Measurements from ENCODE around the gene ANKRD28.

Gene ANKRD28

GRCh38 chr3:15804553-15805095 is 6.8 kb upstream of the ANKRD28 start:
- no peak for DNase-seq (ENCODE audit: low read depth)
- in situ Hi-C loops (cut with HindIII; ENCODE audit: low sequenced_read_pairs) = no loop called here
- TF ChIP-seq CTCF (IDR thresholded peaks at IDR 0.05; ENCODE audit: low read depth, low read length, missing control alignments) = no peak
- H3K4me3 ChIP-seq (ENCODE audit: low read depth, low read length) = no peak overlapping the region

GRCh38 chr3:15803921-15804320 is 6.1 kb upstream of the ANKRD28 start:
- no peak for DNase-seq (ENCODE audit: low read depth)
- in situ Hi-C loops (cut with HindIII; ENCODE audit: low sequenced_read_pairs) = no loop called here
- H3K4me3 ChIP-seq (ENCODE audit: low read depth, low read length) = no peak overlapping the region
- TF ChIP-seq CTCF (IDR thresholded peaks at IDR 0.05; ENCODE audit: low read depth, low read length, missing control alignments) = no peak

- no peak overlapping the region for H3K4me3 ChIP-seq (ENCODE audit: low read depth, low read length)
- no peak for DNase-seq (ENCODE audit: low read depth)
- TF ChIP-seq CTCF (IDR thresholded peaks at IDR 0.05; ENCODE audit: low read depth, low read length, missing control alignments) = no peak
- in situ Hi-C loops (cut with HindIII; ENCODE audit: low sequenced_read_pairs) = no loop called here
Measured at GRCh38 chr3:15801298-15801697, 3.5 kb upstream of the ANKRD28 start.

- in situ Hi-C loops (cut with HindIII; ENCODE audit: low sequenced_read_pairs) = no loop called here
- DNase-seq (ENCODE audit: low read depth) = no peak
- TF ChIP-seq CTCF (IDR thresholded peaks at IDR 0.05; ENCODE audit: low read depth, low read length, missing control alignments) = no peak
- no peak overlapping the region for H3K4me3 ChIP-seq (ENCODE audit: low read depth, low read length)
Measured at GRCh38 chr3:15800780-15801179, 3.0 kb upstream of the ANKRD28 start.

- TF ChIP-seq CTCF (IDR thresholded peaks at IDR 0.05; ENCODE audit: low read depth, low read length, missing control alignments) = no peak
- H3K4me3 ChIP-seq (ENCODE audit: low read depth, low read length) = no peak overlapping the region
- in situ Hi-C loops (cut with HindIII; ENCODE audit: low sequenced_read_pairs) = no loop called here
- DNase-seq (ENCODE audit: low read depth) = no peak
Measured at GRCh38 chr3:15800327-15800726, 2.5 kb upstream of the ANKRD28 start.

- TF ChIP-seq CTCF (IDR thresholded peaks at IDR 0.05; ENCODE audit: low read depth, low read length, missing control alignments) = no peak
- in situ Hi-C loops (cut with HindIII; ENCODE audit: low sequenced_read_pairs) = no loop called here
- no peak overlapping the region for H3K4me3 ChIP-seq (ENCODE audit: low read depth, low read length)
- DNase-seq (ENCODE audit: low read depth) = no peak
Measured at GRCh38 chr3:15798533-15799245, 910 bp upstream of the ANKRD28 start.

All from astrocyte of the cerebellum (primary cell).